HG02759 (cell line): Measurements from ENCODE around the gene C3.
"Not testable (repeated sequence)": the region's sequence is repeated elsewhere in the genome, so short reads cannot be mapped to it uniquely, and the experiment has no call there.

Experiments
- ATAC-seq: cut with Tn5 transposase; IDR thresholded peaks from one replicate; pipeline ENCODE4 v1.9.1; 2021; ENCODE audit warnings: mild to moderate bottlenecking, moderate library complexity; ENCODE audit not compliant: unreplicated experiment

The C3 gene

GRCh38 chr19:6713773-6714692, 6.4 kb downstream of the C3 start:
- no peak for ATAC-seq

- ATAC-seq = no peak
Observed at GRCh38 chr19:6712692-6713670, 7.5 kb downstream of the C3 start.

- no peak for ATAC-seq
Observed at GRCh38 chr19:6712231-6712630, 8.2 kb downstream of the C3 start.

- ATAC-seq = no peak
Observed at GRCh38 chr19:6711605-6712004, 8.8 kb downstream of the C3 start.

DNA sequence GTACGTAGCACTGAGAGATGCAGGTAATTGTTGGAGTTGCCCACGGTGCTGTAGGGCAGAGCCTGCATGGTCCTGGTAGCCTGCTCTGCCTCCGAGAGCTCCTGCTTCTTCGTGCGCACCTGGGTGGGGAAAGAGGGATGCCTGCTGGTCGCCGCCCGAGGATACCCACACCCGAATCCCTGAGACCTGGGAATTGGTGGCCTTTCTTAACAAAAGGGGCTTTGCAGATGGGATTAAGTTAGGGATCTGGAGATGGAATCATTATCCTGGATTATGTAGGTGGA, 9.4 kb downstream of the C3 start:
- no peak for ATAC-seq

GRCh38 chr19:6710273-6711077, 10.0 kb downstream of the C3 start:
- ATAC-seq = no peak

DNA sequence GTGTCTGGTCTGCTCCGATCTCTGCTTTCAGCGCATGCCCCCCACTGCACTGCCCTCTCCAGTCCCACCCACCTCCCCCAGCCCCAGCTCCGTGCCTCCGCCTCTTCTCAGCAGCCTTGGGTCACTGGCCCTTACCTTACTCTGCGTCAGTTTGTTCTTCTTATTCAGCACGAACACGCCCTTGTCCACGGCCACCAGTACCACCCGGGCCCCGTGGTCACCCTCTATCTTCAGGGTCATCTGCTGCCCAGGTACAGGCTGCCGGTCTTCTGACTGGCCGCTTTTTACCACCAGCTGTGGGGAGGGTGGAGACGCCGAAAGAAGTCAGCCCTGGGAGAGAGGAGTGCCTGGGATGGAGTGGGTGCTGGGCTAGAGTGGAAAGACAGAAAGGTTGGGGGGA, 10.9 kb downstream of the C3 start:
- ATAC-seq = no peak

GRCh38 chr19:6708913-6709312, 11.5 kb downstream of the C3 start:
- not testable (repeated sequence) for ATAC-seq

- ATAC-seq = no peak
Observed at GRCh38 chr19:6708346-6708745, 12.1 kb downstream of the C3 start.

- no peak for ATAC-seq
Observed at GRCh38 chr19:6707658-6708018, 12.8 kb downstream of the C3 start.

- ATAC-seq = no peak
Observed at GRCh38 chr19:6707011-6707657, 13.3 kb downstream of the C3 start.

DNA sequence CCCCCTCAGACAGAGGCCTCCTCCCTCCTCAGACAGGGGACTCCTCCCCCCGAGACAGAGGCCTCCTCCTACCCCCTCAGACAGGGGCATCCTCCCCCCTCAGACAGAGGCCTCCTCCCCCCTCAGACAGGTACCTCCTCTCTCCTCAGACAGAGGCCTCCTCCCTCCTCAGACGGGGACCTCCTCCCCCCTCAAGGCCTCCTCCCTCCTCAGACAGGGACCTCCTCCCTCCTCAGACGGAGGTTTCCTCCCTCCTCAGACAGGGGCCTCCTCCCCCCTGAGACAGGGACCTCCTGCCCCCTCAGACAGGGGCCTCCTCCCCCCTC, 13.9 kb downstream of the C3 start:
- ATAC-seq = no peak

DNA sequence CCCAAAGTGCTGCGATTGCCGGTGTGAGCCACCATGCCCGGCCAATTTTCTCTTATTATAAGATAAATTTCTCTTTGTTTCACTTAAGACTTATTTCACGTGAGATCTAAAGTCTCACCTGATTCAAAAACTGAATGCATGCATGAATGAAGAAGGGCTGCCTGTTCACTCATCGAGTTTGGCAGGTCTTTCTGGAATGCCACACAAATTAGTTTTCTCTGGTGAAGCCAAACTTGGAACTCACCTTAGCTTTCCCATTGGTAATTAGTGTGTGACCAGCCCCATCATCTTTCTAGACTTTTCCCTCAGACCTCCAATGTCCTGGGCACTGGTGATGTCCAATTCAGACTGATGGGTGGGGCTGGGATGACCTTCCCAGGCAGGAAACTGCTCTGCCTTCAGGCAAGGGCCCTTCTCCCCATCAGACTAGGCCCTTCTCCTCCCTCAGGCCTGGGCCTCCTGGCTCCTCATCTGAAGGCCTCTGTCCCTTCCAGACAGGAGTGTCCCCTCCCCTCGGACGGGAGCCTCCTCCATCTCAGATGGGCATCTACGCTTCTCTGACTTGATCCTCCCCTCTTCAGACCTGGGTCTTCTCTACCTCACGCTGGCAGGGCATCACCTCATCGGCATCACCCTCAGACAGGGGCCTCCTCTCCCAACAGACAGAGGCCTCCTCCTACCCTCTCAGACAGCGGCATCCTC, 14.4 kb downstream of the C3 start:
- no peak for ATAC-seq

DNA sequence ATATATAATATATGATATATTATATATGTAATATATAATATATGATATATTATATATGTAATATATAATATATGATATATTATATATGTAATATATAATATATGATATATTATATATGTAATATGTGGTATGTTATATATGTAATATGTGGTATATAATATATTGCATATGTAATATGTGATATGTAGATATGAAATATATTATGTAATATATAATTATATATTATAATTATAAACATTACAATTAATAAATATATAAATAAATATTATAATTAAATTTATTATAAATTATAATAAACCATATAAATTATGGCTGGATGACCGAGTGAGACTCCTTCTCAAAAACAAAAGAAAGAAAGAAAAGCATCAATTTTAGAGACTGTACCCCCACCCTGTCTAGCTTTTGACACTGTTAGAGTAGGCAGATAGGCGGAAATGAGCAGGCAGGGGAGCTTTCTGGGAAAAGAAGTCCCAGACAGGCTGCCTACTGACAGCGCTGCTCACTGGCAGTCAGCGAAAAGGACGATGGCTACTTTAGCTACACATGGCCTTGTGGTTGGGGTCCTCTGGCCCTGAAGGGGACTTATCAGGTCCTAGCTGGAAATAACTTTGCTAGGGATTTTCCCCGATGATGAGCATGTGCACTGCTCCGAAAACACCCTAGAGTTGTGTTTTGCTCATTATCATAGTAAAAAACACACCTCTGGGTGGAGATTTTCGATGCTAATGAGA, 19.7 kb downstream of the C3 start:
- ATAC-seq = no peak

- no peak for ATAC-seq
Observed at GRCh38 chr19:6699935-6700334, 20.5 kb downstream of the C3 start.

DNA sequence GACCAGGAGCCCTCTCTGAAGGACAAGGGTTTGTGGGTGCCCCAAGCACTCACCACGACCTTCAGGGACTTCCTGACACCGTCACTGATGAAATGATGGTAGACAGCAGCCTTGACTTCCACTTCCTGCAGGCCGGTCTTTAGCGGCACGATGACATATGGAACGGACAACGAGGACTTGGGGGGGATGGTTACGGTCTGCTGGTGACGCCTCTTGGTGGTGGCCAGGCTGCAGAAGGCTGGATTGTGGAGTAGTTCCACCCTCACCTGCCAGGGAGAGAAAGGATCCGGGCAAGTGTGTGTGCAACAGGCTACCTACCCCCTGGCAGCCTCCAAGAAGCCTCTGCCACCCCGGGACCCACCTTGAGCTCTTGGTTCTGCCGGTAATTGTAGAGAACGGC, 23.2 kb downstream of the C3 start:
- ATAC-seq = no peak

- ATAC-seq = no peak
Observed at GRCh38 chr19:6696239-6696820, 24.1 kb downstream of the C3 start.

- ATAC-seq = no peak
Observed at GRCh38 chr19:6694147-6694815, 26.2 kb downstream of the C3 start.

GRCh38 chr19:6693681-6694080, 26.8 kb downstream of the C3 start:
- no peak for ATAC-seq
